Measurements from ENCODE around the gene NR2F1.

NR2F1 gene

GRCh38 chr5:93592883-93593282 lies 9.9 kb downstream of the NR2F1 start:
- peaks cover 3% of the 10 kb centered on the region for H3K36me3 Mint-ChIP-seq (ENCODE audit: low read depth)
- peaks cover 4% of the 10 kb centered on the region for H3K4me1 Mint-ChIP-seq (ENCODE audit: low read depth)
- no peak for DNase-seq (ENCODE audit: low spot score)
- H3K27me3 Mint-ChIP-seq (ENCODE audit: low read depth): peaks cover 93% of the 10 kb centered on the region
- H3K4me3 Mint-ChIP-seq: no peak overlapping the region
- H3K27ac Mint-ChIP-seq: no peak overlapping the region
- H3K9me3 Mint-ChIP-seq: peaks cover 4% of the 10 kb centered on the region

- Mint-ChIP-seq H3K4me3 (no peak overlapping the region), H3K9me3 (peaks cover 4% of the 10 kb centered on the region), H3K27ac (no peak overlapping the region), H3K4me1 (ENCODE audit: low read depth) (peaks cover 3% of the 10 kb centered on the region), H3K27me3 (ENCODE audit: low read depth) (peaks cover 93% of the 10 kb centered on the region), H3K36me3 (ENCODE audit: low read depth) (peaks cover 3% of the 10 kb centered on the region)
- no peak for DNase-seq (ENCODE audit: low spot score)
Observed at GRCh38 chr5:93593476-93594131, 10.6 kb downstream of the NR2F1 start.

GRCh38 chr5:93594591-93595419 lies 11.8 kb downstream of the NR2F1 start:
- H3K27me3 Mint-ChIP-seq (ENCODE audit: low read depth): peaks cover 81% of the 10 kb centered on the region
- no peak for DNase-seq (ENCODE audit: low spot score)
- H3K27ac Mint-ChIP-seq: no peak overlapping the region
- H3K4me1 Mint-ChIP-seq (ENCODE audit: low read depth): no peaks in the 10 kb centered on the region
- H3K9me3 Mint-ChIP-seq: peaks cover 4% of the 10 kb centered on the region
- H3K4me3 Mint-ChIP-seq: no peak overlapping the region
- H3K36me3 Mint-ChIP-seq (ENCODE audit: low read depth): no peaks in the 10 kb centered on the region

GRCh38 chr5:93595420-93596147 lies 12.6 kb downstream of the NR2F1 start:
- H3K4me3 Mint-ChIP-seq: no peak overlapping the region
- no peaks in the 10 kb centered on the region for H3K36me3 Mint-ChIP-seq (ENCODE audit: low read depth)
- H3K27me3 Mint-ChIP-seq (ENCODE audit: low read depth): peaks cover 73% of the 10 kb centered on the region
- H3K4me1 Mint-ChIP-seq (ENCODE audit: low read depth): no peaks in the 10 kb centered on the region
- H3K27ac Mint-ChIP-seq: peak overlapping the region; percentile 55
- DNase-seq (ENCODE audit: low spot score): no peak
- peaks cover 4% of the 10 kb centered on the region for H3K9me3 Mint-ChIP-seq

- H3K4me1 Mint-ChIP-seq (ENCODE audit: low read depth): no peaks in the 10 kb centered on the region
- DNase-seq (ENCODE audit: low spot score): no peak
- H3K36me3 Mint-ChIP-seq (ENCODE audit: low read depth): no peaks in the 10 kb centered on the region
- peaks cover 66% of the 10 kb centered on the region for H3K27me3 Mint-ChIP-seq (ENCODE audit: low read depth)
- peaks cover 4% of the 10 kb centered on the region for H3K9me3 Mint-ChIP-seq
- no peak overlapping the region for H3K4me3 Mint-ChIP-seq
- H3K27ac Mint-ChIP-seq: no peak overlapping the region
Observed at GRCh38 chr5:93596310-93596675, 13.3 kb downstream of the NR2F1 start.

- Mint-ChIP-seq H3K27ac (no peak overlapping the region), H3K4me3 (no peak overlapping the region)
Observed at GRCh38 chr5:93596676-93597490, 13.9 kb downstream of the NR2F1 start.

GRCh38 chr5:93598091-93599000 lies 15.3 kb downstream of the NR2F1 start:
- H3K27ac Mint-ChIP-seq: no peak overlapping the region
- H3K4me1 Mint-ChIP-seq (ENCODE audit: low read depth): no peaks in the 10 kb centered on the region
- no peak overlapping the region for H3K4me3 Mint-ChIP-seq
- no peak for DNase-seq (ENCODE audit: low spot score)
- H3K36me3 Mint-ChIP-seq (ENCODE audit: low read depth): no peaks in the 10 kb centered on the region
- H3K27me3 Mint-ChIP-seq (ENCODE audit: low read depth): peaks cover 47% of the 10 kb centered on the region
- H3K9me3 Mint-ChIP-seq: peaks cover 4% of the 10 kb centered on the region

More at GRCh38 chr5:93596676-93597490, 13.9 kb downstream of the NR2F1 start:
- Mint-ChIP-seq H3K9me3 (peaks cover 4% of the 10 kb centered on the region), H3K27me3 (ENCODE audit: low read depth) (peaks cover 60% of the 10 kb centered on the region), H3K36me3 (ENCODE audit: low read depth) (no peaks in the 10 kb centered on the region), H3K4me1 (ENCODE audit: low read depth) (no peaks in the 10 kb centered on the region)
- no peak for DNase-seq (ENCODE audit: low spot score)

- DNase-seq (ENCODE audit: low spot score): no peak
- Mint-ChIP-seq H3K27ac (no peak overlapping the region), H3K4me3 (no peak overlapping the region), H3K27me3 (ENCODE audit: low read depth) (peaks cover 41% of the 10 kb centered on the region), H3K36me3 (ENCODE audit: low read depth) (no peaks in the 10 kb centered on the region), H3K9me3 (peaks cover 4% of the 10 kb centered on the region), H3K4me1 (ENCODE audit: low read depth) (no peaks in the 10 kb centered on the region)
Observed at GRCh38 chr5:93599001-93599379, 16.0 kb downstream of the NR2F1 start.

GRCh38 chr5:93599399-93600120 lies 16.5 kb downstream of the NR2F1 start:
- Mint-ChIP-seq H3K9me3 (peaks cover 4% of the 10 kb centered on the region), H3K4me3 (no peak overlapping the region), H3K27ac (no peak overlapping the region), H3K36me3 (ENCODE audit: low read depth) (no peaks in the 10 kb centered on the region), H3K27me3 (ENCODE audit: low read depth) (peaks cover 37% of the 10 kb centered on the region), H3K4me1 (ENCODE audit: low read depth) (no peaks in the 10 kb centered on the region)
- DNase-seq (ENCODE audit: low spot score): no peak

- Mint-ChIP-seq H3K36me3 (ENCODE audit: low read depth) (no peaks in the 10 kb centered on the region), H3K4me3 (no peak overlapping the region), H3K27me3 (ENCODE audit: low read depth) (peaks cover 37% of the 10 kb centered on the region), H3K4me1 (ENCODE audit: low read depth) (no peaks in the 10 kb centered on the region), H3K27ac (no peak overlapping the region), H3K9me3 (peaks cover 4% of the 10 kb centered on the region)
- DNase-seq (ENCODE audit: low spot score): no peak
Observed at GRCh38 chr5:93600409-93601070, 17.5 kb downstream of the NR2F1 start.

GRCh38 chr5:93601071-93601801 lies 18.2 kb downstream of the NR2F1 start:
- Mint-ChIP-seq H3K36me3 (ENCODE audit: low read depth) (no peaks in the 10 kb centered on the region), H3K4me1 (ENCODE audit: low read depth) (no peaks in the 10 kb centered on the region), H3K27me3 (ENCODE audit: low read depth) (peaks cover 37% of the 10 kb centered on the region), H3K27ac (no peak overlapping the region), H3K4me3 (no peak overlapping the region), H3K9me3 (no peaks in the 10 kb centered on the region)
- DNase-seq (ENCODE audit: low spot score): no peak
